T-helper 17 cell (primary cell): ENCODE results near the gene RAD51B. TPM values are rescaled to one million over a fixed set of nuclear protein-coding genes. Genes with fewer than 3 reads are reported as not detected.
A peak's percentile ranks its signal among the peaks of the same experiment; 100 is the strongest.

Source experiments
- ATAC-seq: fragments of 150-1000 bp; cut with Tn5 transposase; 2 replicates; pipeline ENCODE4 v1.10.0; 2021; ENCODE audit warnings: mild to moderate bottlenecking, moderate library complexity
- DNase-seq, 3 donors: peaks; one replicate each; pipeline versions ENCODE4 v3.0.0 to v3.0.0-alpha.2; 2020 to 2021
- H3K9me3 ChIP-seq: one replicate; pipeline ENCODE4 v1.7.0; 2013; ENCODE audit warnings: low read length, mild to moderate bottlenecking; ENCODE audit not compliant: control insufficient read depth, poor library complexity, severe bottlenecking
- H3K27ac Mint-ChIP-seq: one replicate; pipeline ENCODE4 v1.8.0; 2022; ENCODE audit warnings: mild to moderate bottlenecking, moderate library complexity, mixed read lengths
- H3K27me3 Mint-ChIP-seq: one replicate; pipeline ENCODE4 v1.8.0; 2022; ENCODE audit warnings: mixed read lengths
- H3K36me3 Mint-ChIP-seq: one replicate; pipeline ENCODE4 v1.8.0; 2022; ENCODE audit warnings: low read depth, mixed read lengths
- H3K4me1 Mint-ChIP-seq: one replicate; pipeline ENCODE4 v1.8.0; 2022; ENCODE audit warnings: mild to moderate bottlenecking, mixed read lengths
- H3K4me3 Mint-ChIP-seq: one replicate; pipeline ENCODE4 v1.8.0; 2022; ENCODE audit warnings: mild to moderate bottlenecking, moderate library complexity, mixed read lengths
- total RNA-seq, 4 donors: library from RNA in 2 of 4; stranded (reverse) in 2 of 4; gene quantifications; one replicate each; pipeline ENCODE4 v1.2.3 and lab custom pipeline; 2022 to 2026

RAD51B gene
- total RNA-seq, 2 donors from 2014 or later, result 17.0 to 20.7 TPM

DNA sequence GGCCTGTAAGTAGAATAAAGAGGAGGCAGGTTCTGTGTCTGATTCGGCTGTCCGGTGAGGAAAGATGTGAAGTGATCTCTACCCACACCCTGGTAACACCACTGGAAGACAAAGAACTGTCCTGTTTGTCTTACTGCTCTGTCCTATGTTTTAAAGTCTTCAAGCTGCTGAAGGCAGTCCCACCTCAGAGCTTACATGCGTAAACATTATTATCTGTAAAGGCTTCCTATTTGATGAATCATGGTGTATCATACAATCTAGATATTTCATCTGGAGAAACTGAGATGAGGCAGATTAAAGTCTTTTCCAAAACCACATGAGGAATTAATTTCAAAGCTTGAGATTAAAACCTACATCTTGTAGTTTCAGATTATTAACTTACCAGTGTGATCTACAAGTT is 545.6 kb downstream of the RAD51B start:
- Mint-ChIP-seq H3K36me3 (peaks cover 2% of the 10 kb centered on the region), H3K4me3 (no peak overlapping the region), H3K27me3 (no peaks in the 10 kb centered on the region), H3K27ac (peak overlapping the region; percentile 82), H3K4me1 (peaks cover 33% of the 10 kb centered on the region)
- no peaks in the 10 kb centered on the region for H3K9me3 ChIP-seq
- DNase-seq (no peak), ATAC-seq (no peak)

DNA sequence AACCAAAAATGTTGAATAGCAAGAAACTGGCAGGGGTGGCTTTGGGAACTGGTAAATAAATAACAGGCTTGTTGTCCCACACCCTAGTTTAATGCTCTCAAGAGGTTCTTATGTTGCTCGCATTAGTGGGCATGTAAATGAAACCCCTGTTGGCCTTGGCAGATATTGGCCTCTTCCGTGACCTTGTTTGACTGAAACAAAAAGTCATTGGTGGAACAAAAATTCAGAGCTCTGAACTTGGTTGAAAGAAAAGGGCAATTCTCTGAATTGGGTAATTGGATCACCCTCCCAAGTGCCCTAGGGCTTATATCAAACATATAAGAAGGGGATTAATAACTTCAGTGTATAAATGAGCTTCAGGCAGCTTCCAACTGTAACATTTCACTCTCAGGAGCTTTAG is 547.1 kb downstream of the RAD51B start:
- Mint-ChIP-seq H3K27ac (peak overlapping the region; percentile 97), H3K27me3 (no peaks in the 10 kb centered on the region), H3K36me3 (no peaks in the 10 kb centered on the region), H3K4me3 (no peak overlapping the region), H3K4me1 (peaks cover 35% of the 10 kb centered on the region)
- DNase-seq, result no peak
- no peak for ATAC-seq
- no peaks in the 10 kb centered on the region for H3K9me3 ChIP-seq

DNA sequence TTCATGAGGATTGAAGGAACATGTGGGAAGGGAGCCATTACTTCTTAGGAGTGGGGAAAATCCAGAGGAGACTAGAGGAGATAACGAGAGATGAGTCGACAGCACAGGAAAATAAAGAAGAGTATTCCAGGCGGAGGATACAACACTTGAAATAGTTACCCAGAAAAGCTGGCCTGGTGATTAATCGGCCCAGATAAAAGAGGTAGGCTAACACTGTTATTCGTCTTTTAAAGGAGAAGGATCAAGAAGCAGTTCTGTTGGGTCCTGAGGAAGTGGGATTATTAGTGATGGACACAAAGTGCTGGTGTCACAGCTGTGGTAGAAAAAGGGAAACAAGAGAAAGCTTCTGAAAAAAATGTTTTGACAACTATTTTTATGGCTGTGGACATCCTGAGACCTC is 548.0 kb downstream of the RAD51B start:
- no peak for ATAC-seq
- H3K4me1 Mint-ChIP-seq, result peaks cover 39% of the 10 kb centered on the region

DNA sequence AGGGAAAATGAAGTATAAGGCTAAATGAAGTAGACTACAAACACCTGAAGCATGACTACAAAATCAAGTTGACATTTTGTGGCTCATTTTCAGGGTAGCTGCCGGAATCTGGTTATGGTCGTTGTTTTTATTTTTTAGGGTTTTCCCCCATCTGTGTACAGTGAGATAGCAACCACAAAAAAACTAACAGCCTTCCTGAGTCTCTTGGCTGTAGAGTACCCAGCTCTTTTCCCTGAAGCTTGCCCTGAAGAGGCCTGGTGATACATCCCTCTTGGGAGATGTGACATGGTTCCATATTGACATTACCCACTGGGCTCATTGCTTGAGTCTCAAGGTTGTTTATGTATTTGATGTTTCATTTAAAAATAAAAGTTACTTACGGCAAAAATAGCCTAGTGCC is 549.3 kb downstream of the RAD51B start:
- DNase-seq (no peak), ATAC-seq (peak; percentile 97)
- Mint-ChIP-seq H3K27me3 (no peaks in the 10 kb centered on the region), H3K36me3 (peaks cover 4% of the 10 kb centered on the region), H3K27ac (peak overlapping the region; percentile 97), H3K4me1 (peaks cover 40% of the 10 kb centered on the region), H3K4me3 (peak overlapping the region; percentile 77)
- no peaks in the 10 kb centered on the region for H3K9me3 ChIP-seq

More for the DNA sequence above, 548.0 kb downstream of the RAD51B start:
- peaks cover 4% of the 10 kb centered on the region for H3K36me3 Mint-ChIP-seq
- H3K4me3 Mint-ChIP-seq, result no peak overlapping the region
- no peaks in the 10 kb centered on the region for H3K9me3 ChIP-seq
- no peaks in the 10 kb centered on the region for H3K27me3 Mint-ChIP-seq
- no peak for DNase-seq
- H3K27ac Mint-ChIP-seq, result peak overlapping the region; percentile 97

DNA sequence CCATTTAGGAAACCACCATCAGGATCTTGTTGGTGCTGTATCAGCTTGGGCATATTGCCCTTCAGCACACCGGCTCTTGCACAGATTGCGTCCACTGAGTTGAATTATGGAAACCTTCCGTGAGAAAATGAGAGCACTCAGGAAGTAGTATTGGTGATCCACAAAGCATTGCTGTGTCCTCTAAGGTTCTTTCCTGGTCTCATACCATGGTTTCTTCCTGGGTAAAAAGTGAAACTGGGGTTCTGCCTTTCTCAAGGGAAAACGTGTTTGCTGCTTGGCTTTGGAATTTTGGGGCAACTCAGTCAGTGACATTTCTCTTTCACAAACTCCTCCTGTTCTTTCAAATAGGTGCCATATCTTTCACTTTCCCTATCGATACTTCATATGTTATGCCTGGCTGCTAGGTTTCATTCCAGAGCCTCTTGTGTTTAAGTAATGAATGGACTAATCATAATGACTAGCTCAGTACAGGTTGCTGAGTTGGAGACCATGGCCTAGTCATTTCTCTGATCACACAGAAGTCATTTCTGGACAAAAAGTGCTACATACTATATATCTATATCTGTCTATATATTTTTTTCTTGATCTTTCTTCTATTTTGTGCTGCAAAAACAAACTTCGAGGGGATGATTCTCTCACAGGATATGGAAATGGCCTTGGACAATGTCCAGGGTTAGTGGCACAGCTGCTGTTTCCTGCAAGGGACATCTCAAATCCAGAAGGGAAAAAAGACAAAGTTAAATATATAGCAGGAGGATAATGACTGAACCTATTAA is 549.9 kb downstream of the RAD51B start:
- H3K9me3 ChIP-seq, result no peaks in the 10 kb centered on the region
- H3K36me3 Mint-ChIP-seq, result peaks cover 4% of the 10 kb centered on the region
- peak overlapping the region; percentile 97 for H3K27ac Mint-ChIP-seq
- ATAC-seq (peak; percentile 47), DNase-seq (no peak)
- no peaks in the 10 kb centered on the region for H3K27me3 Mint-ChIP-seq
- peaks cover 42% of the 10 kb centered on the region for H3K4me1 Mint-ChIP-seq
- peak overlapping the region; percentile 77 for H3K4me3 Mint-ChIP-seq

DNA sequence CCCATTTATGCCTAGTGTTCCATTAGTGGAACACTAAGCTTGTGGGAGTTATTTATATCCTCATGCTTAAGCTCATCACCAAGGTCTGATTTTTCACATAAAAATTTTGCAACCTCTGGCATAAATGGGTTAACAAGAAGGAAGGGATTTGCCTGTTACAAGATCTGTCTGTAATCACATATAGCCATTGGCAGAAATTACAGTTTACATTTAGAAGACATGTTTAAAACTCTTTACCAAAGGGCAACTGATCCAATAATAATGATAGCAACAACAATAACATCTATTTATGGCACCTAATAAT is 550.4 kb downstream of the RAD51B start:
- Mint-ChIP-seq H3K4me1 (peaks cover 39% of the 10 kb centered on the region), H3K27ac (peak overlapping the region; percentile 97), H3K27me3 (no peaks in the 10 kb centered on the region), H3K4me3 (no peak overlapping the region), H3K36me3 (peaks cover 4% of the 10 kb centered on the region)
- no peak for DNase-seq
- no peaks in the 10 kb centered on the region for H3K9me3 ChIP-seq
- ATAC-seq, result no peak

DNA sequence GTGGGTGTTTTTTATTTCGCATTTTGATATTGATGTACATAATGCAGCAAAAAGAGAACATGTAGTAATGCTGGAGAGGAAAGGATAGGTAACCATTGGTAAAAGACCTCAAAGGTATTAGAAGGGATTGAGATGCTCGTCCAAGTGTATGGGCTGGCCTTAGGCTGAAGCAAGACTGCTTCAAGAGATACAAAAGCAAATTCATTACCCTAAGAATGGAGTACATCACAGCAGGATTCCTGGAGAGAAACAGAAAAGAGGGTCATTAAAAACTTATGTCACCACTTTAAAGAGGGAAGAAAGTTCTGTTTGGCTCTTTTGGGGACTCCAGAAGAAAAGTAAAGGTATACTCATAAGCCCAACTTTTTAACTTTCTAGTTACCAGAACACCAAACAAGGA is 552.8 kb downstream of the RAD51B start:
- H3K27me3 Mint-ChIP-seq, result no peaks in the 10 kb centered on the region
- H3K27ac Mint-ChIP-seq, result peak overlapping the region; percentile 97
- DNase-seq, result no peak
- H3K4me1 Mint-ChIP-seq, result peaks cover 55% of the 10 kb centered on the region
- no peak for ATAC-seq
- H3K4me3 Mint-ChIP-seq, result no peak overlapping the region
- H3K36me3 Mint-ChIP-seq, result peaks cover 4% of the 10 kb centered on the region
- H3K9me3 ChIP-seq, result no peaks in the 10 kb centered on the region

DNA sequence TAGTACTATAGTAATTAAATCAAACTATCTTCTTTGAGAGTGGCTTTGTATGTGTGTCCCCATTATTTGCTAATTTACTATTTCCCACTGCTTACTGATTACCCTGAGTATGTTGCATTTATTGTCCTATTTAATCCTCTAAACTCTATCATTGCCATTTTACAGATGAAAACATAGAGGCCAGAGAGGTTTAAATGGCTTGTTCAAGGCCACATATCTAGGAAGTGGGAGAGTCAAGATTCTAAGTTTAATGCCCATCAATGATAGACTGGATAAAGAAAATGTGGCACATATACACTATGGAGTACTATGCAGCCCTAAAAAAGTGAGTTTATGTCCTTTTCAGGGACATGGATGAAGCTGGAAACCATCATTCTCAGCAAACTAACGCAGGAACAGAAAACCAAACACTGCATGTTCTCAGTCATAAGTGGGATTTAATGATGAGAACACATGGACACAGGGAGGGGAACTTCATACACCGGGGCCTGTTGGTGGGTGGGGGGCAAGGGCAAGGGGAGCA is 553.6 kb downstream of the RAD51B start:
- DNase-seq (no peak), ATAC-seq (no peak)
- peaks cover 55% of the 10 kb centered on the region for H3K4me1 Mint-ChIP-seq
- H3K4me3 Mint-ChIP-seq, result no peak overlapping the region
- no peaks in the 10 kb centered on the region for H3K27me3 Mint-ChIP-seq
- H3K36me3 Mint-ChIP-seq, result peaks cover 4% of the 10 kb centered on the region
- peak overlapping the region; percentile 49 for H3K27ac Mint-ChIP-seq
- no peaks in the 10 kb centered on the region for H3K9me3 ChIP-seq

DNA sequence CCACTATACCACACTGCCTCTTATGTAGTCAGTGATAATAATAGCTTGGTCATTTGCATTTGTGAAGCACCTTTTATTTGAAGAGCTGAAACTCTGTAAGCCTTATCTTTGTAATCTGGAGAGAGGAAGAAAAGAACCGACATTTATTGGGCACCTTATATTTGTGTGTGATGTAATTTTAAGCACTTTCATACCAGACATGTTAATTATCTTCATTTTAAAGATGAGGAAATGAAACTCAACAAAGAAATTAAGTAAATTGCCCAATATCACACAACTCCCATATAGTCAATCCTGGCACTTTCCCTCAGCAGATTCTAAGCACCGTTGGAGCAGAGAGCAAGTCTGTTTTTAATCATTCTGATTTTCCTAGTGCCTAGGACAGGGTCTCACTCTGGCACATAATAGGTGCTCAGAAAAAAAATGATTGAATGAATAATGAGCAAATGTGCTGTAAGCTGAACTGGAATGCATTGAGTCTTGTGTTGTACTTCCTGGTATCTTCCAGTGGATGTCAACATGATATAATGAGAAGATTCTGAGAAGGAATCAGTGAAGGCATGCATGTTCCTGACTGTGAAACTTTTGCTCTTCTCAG is 554.4 kb downstream of the RAD51B start:
- no peak for ATAC-seq
- no peaks in the 10 kb centered on the region for H3K27me3 Mint-ChIP-seq
- H3K27ac Mint-ChIP-seq, result peak overlapping the region; percentile 49

DNA sequence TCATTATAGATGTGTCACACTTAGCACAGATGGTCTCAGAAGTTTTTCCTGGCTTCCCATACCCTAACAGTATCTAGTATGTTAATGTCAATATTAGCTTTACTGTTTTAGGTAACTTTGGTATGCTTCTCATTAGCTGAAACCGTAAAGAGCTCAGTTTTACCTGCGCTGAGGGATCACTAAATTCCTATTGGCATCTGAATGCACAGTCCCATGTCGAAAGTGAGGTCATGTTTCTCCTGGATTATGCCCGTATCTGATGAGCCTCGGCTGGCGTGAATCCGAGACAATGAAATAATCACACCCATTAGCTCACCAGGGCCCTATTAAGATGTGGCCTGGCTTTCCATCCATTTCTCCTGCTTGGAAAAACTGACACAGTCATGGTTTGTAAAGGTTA is 555.1 kb downstream of the RAD51B start:
- Mint-ChIP-seq H3K27ac (peak overlapping the region; percentile 93), H3K4me1 (peaks cover 55% of the 10 kb centered on the region), H3K4me3 (no peak overlapping the region), H3K36me3 (peaks cover 4% of the 10 kb centered on the region), H3K27me3 (no peaks in the 10 kb centered on the region)
- H3K9me3 ChIP-seq, result no peaks in the 10 kb centered on the region
- DNase-seq (no peak), ATAC-seq (no peak)

More for the DNA sequence above, 554.4 kb downstream of the RAD51B start:
- Mint-ChIP-seq H3K36me3 (peaks cover 4% of the 10 kb centered on the region), H3K4me3 (no peak overlapping the region), H3K4me1 (peaks cover 55% of the 10 kb centered on the region)
- no peaks in the 10 kb centered on the region for H3K9me3 ChIP-seq
- no peak for DNase-seq

DNA sequence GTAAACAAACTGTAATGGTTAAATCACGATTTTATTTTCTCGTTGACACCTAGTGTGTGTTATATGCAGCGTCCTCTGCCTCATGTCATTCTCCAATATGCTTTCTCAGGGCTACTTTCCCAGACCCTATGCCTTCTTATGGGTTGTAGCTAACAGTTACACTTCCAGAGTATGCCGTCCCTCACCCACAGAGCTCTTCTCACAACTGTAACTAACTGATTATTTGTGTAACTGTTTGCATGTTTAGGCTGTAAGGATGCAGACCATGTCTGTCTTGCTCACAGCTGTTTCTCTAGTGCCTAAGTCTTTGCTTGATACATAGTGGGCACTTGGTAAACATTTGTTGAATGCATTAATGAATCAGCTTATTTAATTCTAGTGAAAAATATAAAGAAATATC is 555.8 kb downstream of the RAD51B start:
- Mint-ChIP-seq H3K4me1 (peaks cover 55% of the 10 kb centered on the region), H3K36me3 (peaks cover 4% of the 10 kb centered on the region), H3K4me3 (peak overlapping the region; percentile 56), H3K27me3 (no peaks in the 10 kb centered on the region), H3K27ac (peak overlapping the region; percentile 93)
- DNase-seq, result no peak
- H3K9me3 ChIP-seq, result no peaks in the 10 kb centered on the region
- ATAC-seq, result no peak

DNA sequence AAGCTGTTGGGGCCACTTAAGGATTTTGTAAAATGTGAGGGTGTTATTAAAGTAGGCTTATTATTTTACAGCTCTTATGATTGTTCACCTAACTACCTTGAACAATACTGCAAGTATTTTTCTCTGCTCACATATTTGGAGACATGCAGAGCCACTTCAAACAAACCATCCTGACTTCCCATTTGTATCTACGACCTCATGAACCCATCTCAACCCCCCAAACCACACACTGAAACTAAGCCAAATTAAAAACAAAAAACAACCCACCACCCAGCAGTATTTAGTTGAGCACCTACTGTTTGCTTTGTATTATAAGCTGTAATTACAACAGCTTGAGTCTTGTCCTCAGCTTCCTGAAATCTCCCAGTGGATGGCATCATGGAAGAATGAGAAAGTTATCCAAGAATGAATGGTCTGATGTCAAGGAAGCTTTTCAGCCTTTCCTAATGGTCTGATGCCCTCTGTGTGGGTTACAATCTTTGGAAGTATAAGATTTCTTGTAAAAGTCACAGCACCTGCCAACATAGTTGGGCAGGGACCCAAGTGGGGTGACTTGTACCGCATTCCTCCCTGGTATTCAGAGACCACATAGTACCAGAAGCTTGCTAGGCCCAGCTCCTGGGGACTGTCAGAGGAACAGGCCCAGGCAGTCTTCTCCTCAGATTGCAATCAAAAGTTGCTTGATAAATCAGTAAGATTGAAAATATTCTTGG is 556.6 kb downstream of the RAD51B start:
- DNase-seq, result no peak
- no peak for ATAC-seq
- H3K4me1 Mint-ChIP-seq, result peaks cover 57% of the 10 kb centered on the region
- H3K36me3 Mint-ChIP-seq, result peaks cover 4% of the 10 kb centered on the region
- no peak overlapping the region for H3K4me3 Mint-ChIP-seq
- peak overlapping the region; percentile 93 for H3K27ac Mint-ChIP-seq
- H3K27me3 Mint-ChIP-seq, result no peaks in the 10 kb centered on the region
- no peaks in the 10 kb centered on the region for H3K9me3 ChIP-seq

DNA sequence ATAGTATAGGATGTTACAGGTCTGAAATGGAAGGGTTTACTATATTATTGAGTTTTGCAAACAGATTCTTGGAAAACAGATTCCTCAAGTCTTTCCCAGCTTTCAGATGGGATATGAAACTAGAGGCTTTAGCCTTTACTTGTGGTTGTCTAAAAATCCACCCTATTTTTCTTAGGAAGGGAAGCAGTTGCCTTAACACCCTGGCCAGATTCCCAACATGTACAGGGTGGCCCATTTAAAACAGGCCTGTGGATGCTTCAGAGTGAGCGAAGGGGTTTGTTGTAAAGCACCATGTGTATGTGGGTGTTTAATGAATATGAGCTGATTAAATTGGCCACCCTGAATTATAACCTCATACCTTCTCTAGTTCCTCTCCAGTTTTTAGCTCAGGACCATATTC is 557.4 kb downstream of the RAD51B start:
- H3K4me3 Mint-ChIP-seq, result peak overlapping the region; percentile 58
- ATAC-seq (no peak), DNase-seq (no peak)
- H3K36me3 Mint-ChIP-seq, result peaks cover under 1% of the 10 kb centered on the region
- H3K9me3 ChIP-seq, result no peaks in the 10 kb centered on the region
- peak overlapping the region; percentile 93 for H3K27ac Mint-ChIP-seq
- no peaks in the 10 kb centered on the region for H3K27me3 Mint-ChIP-seq
- peaks cover 56% of the 10 kb centered on the region for H3K4me1 Mint-ChIP-seq
